HCT116 (cell line): ENCODE results near the gene KRT6A. TPM values are rescaled to one million over a fixed set of nuclear protein-coding genes. Genes with fewer than 3 reads are reported as not detected.

Source experiments
- ATAC-seq: fragments of 200-7000 bp; cut with Tn5 transposase; 2 replicates; pipeline ENCODE4 v1.9.1; 2020; ENCODE audit warnings: mild to moderate bottlenecking, moderate library complexity
- BruUV-seq: library from RNA; stranded (reverse); fragments of 400-500 nt; replicated peaks from 2 replicates; lab custom pipeline; 2021; lab: Mats Ljungman, UMichigan
- CTCF ChIA-PET: fragments of 300-600 bp; sonication (Branson Sonifier 250); formaldehyde crosslinking; loops from one replicate; lab custom pipeline; 2021; ENCODE audit warnings: antibody characterized with exemption; lab: Charles Lee
- POLR2A ChIA-PET: fragments of 300-600, 350-600 bp; sonication (Branson Sonifier 250); formaldehyde crosslinking; loops from one replicate; lab custom pipeline; 2021; ENCODE audit warnings: antibody characterized with exemption; lab: Charles Lee
- RAD21 ChIA-PET, 2 experiments: fragments of 300-600 bp; sonication (Branson Sonifier 250); formaldehyde crosslinking; loops; one replicate each; lab custom pipeline; 2023; ENCODE audit warnings: low total read pairs in 2 of 2; ENCODE audit not compliant: uncharacterized antibody in 2 of 2, unreplicated experiment in 2 of 2, low non-redundant PET in 1 of 2; lab: Charles Lee
- DNase-seq: peaks from one replicate; pipeline ENCODE4 v3.0.0-alpha.2; 2010; ENCODE audit warnings: low read depth, low spot score
- H2AFZ ChIP-seq: fragments of 200-600 bp; shearing (Covaris generic), sonication (generic); 2 replicates; pipeline ENCODE4 v1.6.1; 2017; ENCODE audit warnings: low read depth, mixed run types, mixed read lengths, antibody characterized with exemption, low read length; ENCODE audit not compliant: poor library complexity, severe bottlenecking
- H3K27ac ChIP-seq: 2 replicates; pipeline ENCODE4 v1.5.1; 2012; ENCODE audit warnings: low read depth, low read length
- H3K27me3 ChIP-seq: fragments of 200-600 bp; sonication (generic); 2 replicates; pipeline ENCODE4 v1.6.1; 2016; ENCODE audit warnings: mixed run types, low read length, mixed read lengths; ENCODE audit not compliant: insufficient read depth
- H3K36me3 ChIP-seq, 2 experiments: fragments of 200-500 bp in 1 of 2; fragments of 200-600 bp in 1 of 2; sonication (Bioruptor generic) in 1 of 2; sonication (generic) in 1 of 2; 2 replicates each; pipeline versions ENCODE4 v1.5.1 to v1.6.1; 2014 to 2016; ENCODE audit warnings: low read length in 2 of 2, inconsistent platforms in 1 of 2, mixed read lengths in 1 of 2, mixed run types in 1 of 2; ENCODE audit not compliant: insufficient read depth in 2 of 2, control insufficient read depth in 1 of 2
- H3K4me1 ChIP-seq, 2 experiments: fragments of 200-600 bp in 1 of 2; sonication (generic) in 1 of 2; 2 replicates each; pipeline versions ENCODE4 v1.5.1 to v1.6.1; 2012 to 2017; ENCODE audit warnings: low read length in 2 of 2, inconsistent platforms in 1 of 2, mild to moderate bottlenecking in 1 of 2, mixed read lengths in 1 of 2, mixed run types in 1 of 2, moderate library complexity in 1 of 2; ENCODE audit not compliant: insufficient read depth in 2 of 2, control insufficient read depth in 1 of 2
- H3K4me2 ChIP-seq: fragments of 200-600 bp; sonication (generic); 2 replicates; pipeline ENCODE4 v1.6.1; 2017; ENCODE audit warnings: mixed run types, low read length, mixed read lengths
- H3K4me3 ChIP-seq, 2 experiments: fragments of 200-600 bp in 1 of 2; sonication (generic) in 1 of 2; replicated peaks in 1 of 2; 2 replicates each; pipeline ENCODE4 v1.5.1; 2011 to 2016; ENCODE audit warnings: low read length in 2 of 2, control low read depth in 1 of 2, low read depth in 1 of 2, mild to moderate bottlenecking in 1 of 2, mixed read lengths in 1 of 2, mixed run types in 1 of 2
- H3K79me2 ChIP-seq: fragments of 200-600 bp; sonication (generic); 2 replicates; pipeline ENCODE4 v1.6.1; 2017; ENCODE audit warnings: mild to moderate bottlenecking, mixed run types, low read length, moderate library complexity, mixed read lengths; ENCODE audit not compliant: insufficient read depth
- H3K9ac ChIP-seq: fragments of 200-600 bp; sonication (generic); 2 replicates; pipeline ENCODE4 v1.6.1; 2016; ENCODE audit warnings: low read length, mixed read lengths
- H3K9me2 ChIP-seq: fragments of 200-600 bp; sonication (generic), shearing (Covaris generic); 2 replicates; pipeline ENCODE4 v1.6.1; 2017; ENCODE audit warnings: mixed run types, mild to moderate bottlenecking, moderate library complexity; ENCODE audit not compliant: insufficient read depth
- H3K9me3 ChIP-seq, 2 experiments: fragments of 200-500 bp in 1 of 2; fragments of 200-600 bp in 1 of 2; sonication (Bioruptor generic) in 1 of 2; sonication (generic) in 1 of 2; 2 replicates each; pipeline ENCODE4 v1.6.1; 2014 to 2017; ENCODE audit warnings: low read length in 2 of 2, mixed read lengths in 2 of 2, inconsistent platforms in 1 of 2, low read depth in 1 of 2, mild to moderate bottlenecking in 1 of 2, mixed run types in 1 of 2, moderate library complexity in 1 of 2; ENCODE audit not compliant: control insufficient read depth in 1 of 2, insufficient read depth in 1 of 2
- H4K20me1 ChIP-seq: fragments of 200-600 bp; sonication (generic), shearing (Covaris generic); 2 replicates; pipeline ENCODE4 v1.6.1; 2017; ENCODE audit warnings: mixed run types, mild to moderate bottlenecking, moderate library complexity; ENCODE audit not compliant: insufficient read depth
- CBX3 ChIP-seq: IDR thresholded peaks from 2 replicates; pipeline ENCODE4 v1.6.1; 2012; ENCODE audit warnings: low read depth
- EGR1 ChIP-seq: IDR thresholded peaks from 2 replicates; pipeline ENCODE4 v1.6.1; 2012; ENCODE audit warnings: low read depth
- FOSL1 ChIP-seq: IDR thresholded peaks from 2 replicates; pipeline ENCODE4 v1.6.1; 2012; ENCODE audit warnings: low read depth
- JUND ChIP-seq: IDR thresholded peaks from 2 replicates; pipeline ENCODE4 v1.6.1; 2012
- RAD21 ChIP-seq: IDR thresholded peaks from 2 replicates; pipeline ENCODE4 v1.6.1; 2012; ENCODE audit warnings: low read depth, mild to moderate bottlenecking
- SP1 ChIP-seq: IDR thresholded peaks from 2 replicates; pipeline ENCODE4 v1.6.1; 2012; ENCODE audit warnings: low read depth
- intact Hi-C: fragments of 100-400 bp; cut with micrococcal nuclease; formaldehyde crosslinking; loops from 2 replicates; pipeline ENCODE4 v1.10.0; 2022
- total RNA-seq: library from RNA; stranded (reverse); gene quantifications from one replicate; pipeline ENCODE4 v1.2.1, GENCODE V29; 2021; ENCODE audit not compliant: unreplicated experiment
- TF ChIP-seq, protein P1 (sequence below): IDR thresholded peaks from 2 replicates; pipeline ENCODE4 v1.6.1; 2012
- TF ChIP-seq, protein P2 (sequence below), 3 experiments: fragments of 200-600 bp in 1 of 3; sonication (generic) in 1 of 3; IDR thresholded peaks in 2 of 3; conservative IDR thresholded peaks in 1 of 3; 2 replicates each; pipeline ENCODE4 v1.5.1; 2012 to 2017; ENCODE audit warnings: low read depth in 2 of 3, low read length in 2 of 3, antibody characterized with exemption in 1 of 3, borderline replicate concordance in 1 of 3, control low read depth in 1 of 3, mild to moderate bottlenecking in 1 of 3, mixed read lengths in 1 of 3, mixed run types in 1 of 3, moderate library complexity in 1 of 3; ENCODE audit not compliant: insufficient read depth in 1 of 3

KRT6A gene
- total RNA-seq, 1 experiment from 2014 or later: 0.66 TPM

DNA sequence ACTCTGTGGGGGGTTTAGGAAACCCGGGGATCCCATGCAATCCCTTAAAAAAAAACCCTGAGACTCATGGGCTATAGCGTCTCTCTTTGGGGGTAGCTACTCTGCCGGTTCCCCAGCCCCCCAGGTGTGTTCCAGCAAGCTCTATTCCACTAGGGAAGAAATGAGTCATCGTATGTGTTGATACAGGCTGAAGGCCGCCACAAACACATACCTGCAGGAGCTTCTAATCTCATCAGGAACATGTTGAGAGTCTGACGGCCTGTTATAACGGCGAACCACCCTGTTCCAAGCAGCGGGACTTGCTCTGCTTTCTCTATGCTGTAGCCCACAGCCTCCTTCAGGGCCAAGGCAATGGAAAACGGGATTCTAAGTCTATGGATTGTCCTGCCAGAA, 28.1 kb upstream of the KRT6A start:
- H3K4me1 ChIP-seq: peaks cover 34 to 67% of the 10 kb centered on the region in 2 experiments
- ChIA-PET RAD21 (no interaction called here), CTCF (interaction anchor here (1.1 to 2.0 kb wide), 3 partner anchors 17 to 349 kb away, joined by 3 to 7 read pairs (median 7); no protein-coding TSS in a partner anchor), POLR2A (interaction anchor here (2.1 kb wide), 1 partner anchor 374 kb away, joined by 5 read pairs; no protein-coding TSS in a partner anchor)
- peak overlapping the region; percentile 49 for H3K9ac ChIP-seq
- H3K4me2 ChIP-seq: peak overlapping the region; percentile 73
- TF ChIP-seq, protein P1, sequence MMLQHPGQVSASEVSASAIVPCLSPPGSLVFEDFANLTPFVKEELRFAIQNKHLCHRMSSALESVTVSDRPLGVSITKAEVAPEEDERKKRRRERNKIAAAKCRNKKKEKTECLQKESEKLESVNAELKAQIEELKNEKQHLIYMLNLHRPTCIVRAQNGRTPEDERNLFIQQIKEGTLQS: no peak
- TF ChIP-seq EGR1: no peak
- TF ChIP-seq RAD21: peak; percentile 4; the same call in 1 of the 2 replicates
- TF ChIP-seq SP1: peak; percentile 51
- peak; percentile 26; the same call in 1 of the 2 replicates for TF ChIP-seq CBX3
- TF ChIP-seq FOSL1: peak; percentile 88
- TF ChIP-seq, protein P2, sequence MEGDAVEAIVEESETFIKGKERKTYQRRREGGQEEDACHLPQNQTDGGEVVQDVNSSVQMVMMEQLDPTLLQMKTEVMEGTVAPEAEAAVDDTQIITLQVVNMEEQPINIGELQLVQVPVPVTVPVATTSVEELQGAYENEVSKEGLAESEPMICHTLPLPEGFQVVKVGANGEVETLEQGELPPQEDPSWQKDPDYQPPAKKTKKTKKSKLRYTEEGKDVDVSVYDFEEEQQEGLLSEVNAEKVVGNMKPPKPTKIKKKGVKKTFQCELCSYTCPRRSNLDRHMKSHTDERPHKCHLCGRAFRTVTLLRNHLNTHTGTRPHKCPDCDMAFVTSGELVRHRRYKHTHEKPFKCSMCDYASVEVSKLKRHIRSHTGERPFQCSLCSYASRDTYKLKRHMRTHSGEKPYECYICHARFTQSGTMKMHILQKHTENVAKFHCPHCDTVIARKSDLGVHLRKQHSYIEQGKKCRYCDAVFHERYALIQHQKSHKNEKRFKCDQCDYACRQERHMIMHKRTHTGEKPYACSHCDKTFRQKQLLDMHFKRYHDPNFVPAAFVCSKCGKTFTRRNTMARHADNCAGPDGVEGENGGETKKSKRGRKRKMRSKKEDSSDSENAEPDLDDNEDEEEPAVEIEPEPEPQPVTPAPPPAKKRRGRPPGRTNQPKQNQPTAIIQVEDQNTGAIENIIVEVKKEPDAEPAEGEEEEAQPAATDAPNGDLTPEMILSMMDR (IDR thresholded peaks at IDR 0.05 in 2 of 3, conservative IDR thresholded peaks at IDR 0.05 in 1 of 3; ENCODE audit: borderline replicate concordance in 1 of 3, insufficient read depth in 1 of 3, low read depth in 2 of 3, low read length in 2 of 3): no peak
- peak; percentile 87 for TF ChIP-seq JUND
- H2AFZ ChIP-seq: peak overlapping the region; percentile 96
- intact Hi-C loops: no loop called here
- no peaks in the 10 kb centered on the region for H3K79me2 ChIP-seq
- no peaks in the 10 kb centered on the region for H3K27me3 ChIP-seq
- peak overlapping the region in 1 of 2 experiments; percentile 33; a peak in 2 of 4 replicates for H3K4me3 ChIP-seq
- peak; percentile 52 for ATAC-seq
- no TSS peak for BruUV-seq
- H3K36me3 ChIP-seq: no peaks in the 10 kb centered on the region
- no peaks in the 10 kb centered on the region for H4K20me1 ChIP-seq
- H3K9me3 ChIP-seq: no peaks in the 10 kb centered on the region
- DNase-seq: peak; percentile 23
- peak overlapping the region; percentile 55 for H3K27ac ChIP-seq
- no peaks in the 10 kb centered on the region for H3K9me2 ChIP-seq
